DMS53 treated with DMSO at 0.1 percent for 48 hours (cell line): Measurements from ENCODE around the gene NPHP1.
"Not testable (repeated sequence)": the region's sequence is repeated elsewhere in the genome, so short reads cannot be mapped to it uniquely, and the experiment has no call there.

Experiments
- DNase-seq: peaks from one replicate; lab custom pipeline; 2025; ENCODE audit not compliant: unreplicated experiment; lab: John Stamatoyannopoulos, UW

The NPHP1 gene

GRCh38 chr2:110131166-110131565 lies 73.6 kb downstream of the NPHP1 start:
- no peak for DNase-seq

- no peak for DNase-seq
These were observed 74.1 kb downstream of the NPHP1 start for GRCh38 chr2:110130757-110131156.

GRCh38 chr2:110126906-110127305 lies 77.9 kb downstream of the NPHP1 start:
- DNase-seq = no peak

- no peak for DNase-seq
These were observed 78.6 kb downstream of the NPHP1 start for GRCh38 chr2:110126086-110126773.

GRCh38 chr2:110124939-110125691 lies 79.7 kb downstream of the NPHP1 start:
- DNase-seq = no peak

- no peak for DNase-seq
These were observed 80.6 kb downstream of the NPHP1 start for GRCh38 chr2:110124038-110124825.

- no peak for DNase-seq
These were observed 83.2 kb downstream of the NPHP1 start for GRCh38 chr2:110121592-110121991.

- no peak for DNase-seq
These were observed 83.8 kb downstream of the NPHP1 start for GRCh38 chr2:110121052-110121334.

GRCh38 chr2:110120171-110121051 lies 84.4 kb downstream of the NPHP1 start:
- no peak for DNase-seq

GRCh38 chr2:110116033-110116710 lies 88.6 kb downstream of the NPHP1 start:
- DNase-seq = no peak

- peak; percentile 64 for DNase-seq
These were observed 89.4 kb downstream of the NPHP1 start, which contains the start of gene MALL for GRCh38 chr2:110115291-110116032. TSS of gene MALL (minus strand) at chr2:110115822. CDS start at chr2:110115792, 30 bp downstream.

- DNase-seq = peak; percentile 64
These were observed 90.0 kb downstream of the NPHP1 start for GRCh38 chr2:110114831-110115255.

- DNase-seq = peak; percentile 76
These were observed 90.7 kb downstream of the NPHP1 start for GRCh38 chr2:110113961-110114591.

- not testable (repeated sequence) for DNase-seq
These were observed 96.5 kb downstream of the NPHP1 start for GRCh38 chr2:110108291-110108690.

- DNase-seq = no peak
These were observed 97.4 kb downstream of the NPHP1 start for GRCh38 chr2:110107092-110108079.

GRCh38 chr2:110106642-110107041 lies 98.2 kb downstream of the NPHP1 start:
- DNase-seq = peak; percentile 34

GRCh38 chr2:110105608-110106467 lies 99.0 kb downstream of the NPHP1 start:
- peak; percentile 79 for DNase-seq
